ENCODE results near the gene HAAO. TPM values are rescaled to one million over a fixed set of nuclear protein-coding genes. Genes with fewer than 3 reads are reported as not detected.

The HAAO gene
- total and polyA plus RNA-seq, 2 of the 13 experiments (the other 11 are each of a cell fraction or from before 2014, with no cell fraction given) = 36.1 to 42.7 TPM

DNA sequence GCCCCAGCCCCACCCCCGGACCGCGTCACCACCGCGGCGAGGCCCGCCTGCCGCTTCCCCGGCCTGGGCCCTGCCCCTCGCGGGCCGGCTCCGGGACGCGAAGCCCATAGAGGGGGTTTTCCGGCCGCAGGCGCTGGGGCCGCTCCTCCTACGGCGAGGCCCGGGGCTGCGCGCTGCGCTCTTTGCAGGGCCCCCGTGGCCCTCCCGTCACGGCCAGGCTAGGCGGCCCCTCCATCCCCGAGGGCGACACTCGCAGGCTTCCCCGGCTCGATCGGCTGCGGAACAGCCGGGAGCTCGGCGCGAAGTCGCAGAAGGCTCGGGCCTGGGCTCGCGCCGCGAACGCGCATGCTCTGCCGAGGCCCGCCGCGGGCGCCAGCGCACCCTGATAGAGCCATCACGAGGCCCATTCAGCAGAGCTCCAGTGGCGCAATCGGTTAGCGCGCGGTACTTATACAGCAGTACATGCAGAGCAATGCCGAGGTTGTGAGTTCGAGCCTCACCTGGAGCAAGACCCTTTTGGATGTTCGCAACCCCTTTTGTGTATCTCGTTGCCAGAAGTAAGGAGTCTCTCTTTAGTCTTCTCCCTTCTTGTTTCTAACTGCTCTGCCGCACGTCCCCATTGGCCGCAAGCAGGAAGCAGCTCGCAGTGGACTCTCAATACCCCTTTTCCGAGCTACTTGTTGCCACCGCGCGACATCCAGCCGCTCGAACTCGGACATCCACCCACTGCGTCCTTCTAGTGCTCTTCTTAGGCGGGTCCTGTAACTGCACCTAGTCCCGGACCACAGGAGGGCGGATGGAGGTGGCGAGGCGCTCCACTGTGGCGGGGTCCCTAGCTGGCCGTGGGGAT lies 18.0 kb upstream of the HAAO start (continued):
- TF ChIP-seq, protein P1, sequence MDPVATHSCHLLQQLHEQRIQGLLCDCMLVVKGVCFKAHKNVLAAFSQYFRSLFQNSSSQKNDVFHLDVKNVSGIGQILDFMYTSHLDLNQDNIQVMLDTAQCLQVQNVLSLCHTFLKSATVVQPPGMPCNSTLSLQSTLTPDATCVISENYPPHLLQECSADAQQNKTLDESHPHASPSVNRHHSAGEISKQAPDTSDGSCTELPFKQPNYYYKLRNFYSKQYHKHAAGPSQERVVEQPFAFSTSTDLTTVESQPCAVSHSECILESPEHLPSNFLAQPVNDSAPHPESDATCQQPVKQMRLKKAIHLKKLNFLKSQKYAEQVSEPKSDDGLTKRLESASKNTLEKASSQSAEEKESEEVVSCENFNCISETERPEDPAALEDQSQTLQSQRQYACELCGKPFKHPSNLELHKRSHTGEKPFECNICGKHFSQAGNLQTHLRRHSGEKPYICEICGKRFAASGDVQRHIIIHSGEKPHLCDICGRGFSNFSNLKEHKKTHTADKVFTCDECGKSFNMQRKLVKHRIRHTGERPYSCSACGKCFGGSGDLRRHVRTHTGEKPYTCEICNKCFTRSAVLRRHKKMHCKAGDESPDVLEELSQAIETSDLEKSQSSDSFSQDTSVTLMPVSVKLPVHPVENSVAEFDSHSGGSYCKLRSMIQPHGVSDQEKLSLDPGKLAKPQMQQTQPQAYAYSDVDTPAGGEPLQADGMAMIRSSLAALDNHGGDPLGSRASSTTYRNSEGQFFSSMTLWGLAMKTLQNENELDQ (CRISPR knock-in tag; IDR thresholded peaks at IDR 0.05; ENCODE audit: borderline replicate concordance) = no peak
- TF ChIP-seq ARHGAP35 (CRISPR knock-in tag; IDR thresholded peaks at IDR 0.05; ENCODE audit: borderline replicate concordance) = peak; percentile 86; the same call in 1 of the 2 replicates
- TF ChIP-seq ATF7-NPFF (CRISPR knock-in tag; IDR thresholded peaks at IDR 0.05; ENCODE audit: low read depth) = peak; percentile 98
- no peak for TF ChIP-seq NONO (IDR thresholded peaks at IDR 0.05)
- peak; percentile 99 for TF ChIP-seq NONO (CRISPR knock-in tag; conservative IDR thresholded peaks at IDR 0.05)
- 0 out of 2 replicates have a peak, but pooled peaks have one; percentile 20 for TF ChIP-seq ZSCAN29 (CRISPR knock-in tag; conservative IDR thresholded peaks at IDR 0.05)
- no peak for TF ChIP-seq ZNF326 (CRISPR knock-in tag; IDR thresholded peaks at IDR 0.05; ENCODE audit: borderline replicate concordance)
- peak; percentile 86 for TF ChIP-seq ADNP (CRISPR knock-in tag; IDR thresholded peaks at IDR 0.05)
- no peak; the same call in 1 of the 2 replicates for TF ChIP-seq ZFP36L2 (CRISPR knock-in tag; IDR thresholded peaks at IDR 0.05)
- peak; percentile 96 for TF ChIP-seq MTF1 (CRISPR knock-in tag; IDR thresholded peaks at IDR 0.05)
- TF ChIP-seq ZNF468 (CRISPR knock-in tag; IDR thresholded peaks at IDR 0.05) = peak; percentile 97
- peak; percentile 77; the same call in 1 of the 2 replicates for TF ChIP-seq ESRRA (CRISPR knock-in tag; IDR thresholded peaks at IDR 0.05; ENCODE audit: low read depth)
- peak; percentile 87 for TF ChIP-seq PITX1 (CRISPR knock-in tag; IDR thresholded peaks at IDR 0.05)
- TF ChIP-seq ZNF44 (CRISPR knock-in tag; IDR thresholded peaks at IDR 0.05) = peak; percentile 81; the same call in 1 of the 2 replicates
- TF ChIP-seq ARNTL (CRISPR knock-in tag; IDR thresholded peaks at IDR 0.05) = 0 out of 2 replicates have a peak, but pooled peaks have one; percentile 45
- TF ChIP-seq NFATC3 (CRISPR knock-in tag; IDR thresholded peaks at IDR 0.05) = no peak; the same call in 1 of the 2 replicates
- TF ChIP-seq, protein P2, sequence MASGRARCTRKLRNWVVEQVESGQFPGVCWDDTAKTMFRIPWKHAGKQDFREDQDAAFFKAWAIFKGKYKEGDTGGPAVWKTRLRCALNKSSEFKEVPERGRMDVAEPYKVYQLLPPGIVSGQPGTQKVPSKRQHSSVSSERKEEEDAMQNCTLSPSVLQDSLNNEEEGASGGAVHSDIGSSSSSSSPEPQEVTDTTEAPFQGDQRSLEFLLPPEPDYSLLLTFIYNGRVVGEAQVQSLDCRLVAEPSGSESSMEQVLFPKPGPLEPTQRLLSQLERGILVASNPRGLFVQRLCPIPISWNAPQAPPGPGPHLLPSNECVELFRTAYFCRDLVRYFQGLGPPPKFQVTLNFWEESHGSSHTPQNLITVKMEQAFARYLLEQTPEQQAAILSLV (CRISPR knock-in tag; IDR thresholded peaks at IDR 0.05; ENCODE audit: borderline replicate concordance) = peak; percentile 98
- TF ChIP-seq SMAD9 (CRISPR knock-in tag; IDR thresholded peaks at IDR 0.05) = peak; percentile 40; the same call in 1 of the 2 replicates
- TF ChIP-seq CHCHD3 (CRISPR knock-in tag; IDR thresholded peaks at IDR 0.05) = peak; percentile 90; the same call in 1 of the 2 replicates
- TF ChIP-seq POLR2AphosphoS2 (IDR thresholded peaks at IDR 0.05; ENCODE audit: low read depth, low read length) = no peak
- TF ChIP-seq SALL2 (CRISPR knock-in tag; IDR thresholded peaks at IDR 0.05) = peak; percentile 99
- peak; percentile 75 for TF ChIP-seq KAT7 (CRISPR knock-in tag; IDR thresholded peaks at IDR 0.05; ENCODE audit: borderline replicate concordance)
- TF ChIP-seq, protein P3, sequence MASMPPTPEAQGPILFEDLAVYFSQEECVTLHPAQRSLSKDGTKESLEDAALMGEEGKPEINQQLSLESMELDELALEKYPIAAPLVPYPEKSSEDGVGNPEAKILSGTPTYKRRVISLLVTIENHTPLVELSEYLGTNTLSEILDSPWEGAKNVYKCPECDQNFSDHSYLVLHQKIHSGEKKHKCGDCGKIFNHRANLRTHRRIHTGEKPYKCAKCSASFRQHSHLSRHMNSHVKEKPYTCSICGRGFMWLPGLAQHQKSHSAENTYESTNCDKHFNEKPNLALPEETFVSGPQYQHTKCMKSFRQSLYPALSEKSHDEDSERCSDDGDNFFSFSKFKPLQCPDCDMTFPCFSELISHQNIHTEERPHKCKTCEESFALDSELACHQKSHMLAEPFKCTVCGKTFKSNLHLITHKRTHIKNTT (CRISPR knock-in tag; IDR thresholded peaks at IDR 0.05) = no peak; the same call in 1 of the 2 replicates
- peak; percentile 92 for TF ChIP-seq ZNF747 (CRISPR knock-in tag; IDR thresholded peaks at IDR 0.05; ENCODE audit: borderline replicate concordance)
